ENCODE measurements around the gene TM4SF5. TPM values are rescaled to one million over a fixed set of nuclear protein-coding genes. Genes with fewer than 3 reads are reported as not detected.

Gene TM4SF5
- total RNA-seq, 4 donors from 2014 or later: not detected

GRCh38 chr17:4788807-4789700 is 17.4 kb downstream of the TM4SF5 start, which contains the start of gene GLTPD2:
TSS of gene GLTPD2 (plus strand) at chr17:4788964. CDS start at chr17:4789012, 48 bp downstream.
- H3K27ac ChIP-seq: peak within 1 kb of the TSS; percentile 87 to 95
- intact Hi-C loops (cut with DNase I; ENCODE audit: low total_unique reads): loop anchor here (5.0 kb wide), 1 partner anchor 108 kb away; the partner anchor contains the start of gene C17orf107
- no peak for DNase-seq
- peaks cover 0 to 6% of the 10 kb centered on the region in 2 donors for H3K27me3 ChIP-seq
- peaks cover 0 to 8% of the 10 kb centered on the region in 2 donors for H3K4me1 ChIP-seq
- no peak for TF ChIP-seq CTCF (IDR thresholded peaks at IDR 0.05)
- no peak for TF ChIP-seq POLR2A (IDR thresholded peaks at IDR 0.05)
- no peaks in the 10 kb centered on the region for H3K36me3 ChIP-seq
- H3K4me3 ChIP-seq: peak within 1 kb of the TSS; percentile 58 to 62
- no peaks in the 10 kb centered on the region for H3K9me3 ChIP-seq

- Histone ChIP-seq H3K27me3 (peaks cover 0 to 2% of the 10 kb centered on the region in 2 donors), H3K9me3 (no peaks in the 10 kb centered on the region), H3K4me1 (peaks cover 0 to 8% of the 10 kb centered on the region in 2 donors), H3K4me3 (peak overlapping the region; percentile 58 to 62), H3K27ac (peak overlapping the region; percentile 87 to 95), H3K36me3 (no peaks in the 10 kb centered on the region)
- intact Hi-C loops (cut with DNase I; ENCODE audit: low total_unique reads): loop anchor here (5.0 kb wide), 1 partner anchor 108 kb away; the partner anchor contains the start of gene C17orf107
- DNase-seq: no peak
- TF ChIP-seq POLR2A (IDR thresholded peaks at IDR 0.05) (no peak), CTCF (IDR thresholded peaks at IDR 0.05) (no peak)
These were observed 17.9 kb downstream of the TM4SF5 start for GRCh38 chr17:4789701-4789950.

- H3K27ac ChIP-seq: peak overlapping the region; percentile 87 to 95
- H3K4me3 ChIP-seq: peak overlapping the region; percentile 58 to 62
- no peaks in the 10 kb centered on the region for H3K36me3 ChIP-seq
- H3K9me3 ChIP-seq: no peaks in the 10 kb centered on the region
- H3K27me3 ChIP-seq: no peaks in the 10 kb centered on the region
- intact Hi-C loops (cut with DNase I; ENCODE audit: low total_unique reads): loop anchor here (5.0 kb wide), 1 partner anchor 107 kb away; the partner anchor contains the start of gene C17orf107
- H3K4me1 ChIP-seq: peaks cover 0 to 8% of the 10 kb centered on the region in 2 donors
- peak; percentile 80 to 87 for DNase-seq
- TF ChIP-seq POLR2A (IDR thresholded peaks at IDR 0.05): peak; percentile 57 to 88
- TF ChIP-seq CTCF (IDR thresholded peaks at IDR 0.05): peak; percentile 57 to 94 (median 84)
These were observed 18.4 kb downstream of the TM4SF5 start for GRCh38 chr17:4789951-4790704.

- Histone ChIP-seq H3K27ac (peak overlapping the region; percentile 87 to 95), H3K4me3 (peak overlapping the region; percentile 58 to 62), H3K27me3 (no peaks in the 10 kb centered on the region), H3K36me3 (no peaks in the 10 kb centered on the region), H3K9me3 (no peaks in the 10 kb centered on the region), H3K4me1 (peaks cover 0 to 4% of the 10 kb centered on the region in 2 donors)
- no peak for DNase-seq
- no peak for TF ChIP-seq CTCF (IDR thresholded peaks at IDR 0.05)
- TF ChIP-seq POLR2A (IDR thresholded peaks at IDR 0.05): no peak
- intact Hi-C loops (cut with DNase I; ENCODE audit: low total_unique reads): no loop called here
These were observed 19.0 kb downstream of the TM4SF5 start for GRCh38 chr17:4790705-4791088.

All from uterus (tissue), 4 donors.